Stimulated activated CD4-positive, alpha-beta T cell treated with anti-CD3 and anti-CD28 coated beads, Interleukin-12 subunit alpha, Interleukin-12 subunit beta, amount 100 ng/mL, for 24 hours (primary cell): ENCODE data around the gene TBPL1.

Source experiments
- DNase-seq, 2 experiments: peaks; one replicate each; pipeline ENCODE4 v3.0.0-alpha.2; 2020; ENCODE audit warnings: low read depth in 2 of 2

TBPL1 gene

DNA sequence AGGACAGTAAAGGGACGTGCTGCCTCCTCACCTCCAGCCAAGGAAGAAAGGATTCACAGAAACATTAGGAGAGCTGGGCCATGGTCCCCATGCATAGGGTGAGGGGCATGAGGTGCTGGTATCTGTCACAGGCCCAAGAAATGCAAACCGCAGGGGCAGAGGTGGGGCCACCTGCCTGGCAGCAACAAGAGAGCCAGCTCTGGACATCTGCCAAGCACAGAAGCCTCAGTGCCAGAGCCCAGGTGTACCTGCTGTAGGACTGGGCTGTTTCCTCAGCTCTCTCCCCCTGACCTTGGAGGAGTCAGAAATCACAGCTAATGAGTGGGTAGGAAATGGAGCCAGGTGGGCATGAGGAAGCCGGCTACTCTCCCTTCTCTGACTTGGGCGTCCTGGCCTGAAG lies 54.1 kb downstream of the TBPL1 start:
- DNase-seq: no peak

DNA sequence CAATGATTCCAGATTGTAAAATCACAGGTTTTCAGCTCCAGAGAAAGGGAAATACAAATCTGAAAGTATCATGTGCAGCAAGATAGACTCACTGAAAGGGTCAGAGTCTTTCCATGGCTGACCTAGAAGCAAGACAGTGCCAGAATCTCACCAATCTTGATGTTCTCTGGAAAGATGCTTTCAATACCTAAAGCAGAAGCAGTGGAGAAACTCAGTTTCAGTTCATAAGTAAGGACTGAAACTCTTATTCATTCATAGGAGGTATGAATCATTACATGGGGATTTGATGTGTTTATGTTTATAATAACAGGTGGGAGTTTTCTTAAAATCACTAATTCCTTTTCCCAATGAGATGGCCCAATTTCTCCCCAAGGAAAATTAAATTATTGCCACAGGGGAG lies 56.9 kb downstream of the TBPL1 start:
- no peak for DNase-seq

DNA sequence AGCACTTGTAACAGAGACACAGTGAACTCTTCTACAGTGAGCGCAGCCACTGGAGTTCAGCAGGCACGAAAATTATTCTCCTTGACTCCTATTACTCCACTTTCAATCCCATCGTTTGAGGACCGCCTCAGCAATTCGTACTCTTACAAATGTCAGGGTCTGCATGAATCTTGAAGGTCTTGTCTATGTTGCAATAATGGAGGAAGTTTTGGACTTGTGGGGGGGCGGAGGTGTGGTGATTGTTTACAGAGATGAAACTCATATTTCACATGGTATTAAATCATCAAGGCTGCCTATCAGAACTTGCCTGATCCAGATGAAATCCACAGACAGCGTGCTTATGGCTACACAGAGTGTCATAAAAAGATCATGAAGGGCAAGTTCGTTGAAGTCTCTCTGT lies 57.4 kb downstream of the TBPL1 start:
- DNase-seq: no peak

DNA sequence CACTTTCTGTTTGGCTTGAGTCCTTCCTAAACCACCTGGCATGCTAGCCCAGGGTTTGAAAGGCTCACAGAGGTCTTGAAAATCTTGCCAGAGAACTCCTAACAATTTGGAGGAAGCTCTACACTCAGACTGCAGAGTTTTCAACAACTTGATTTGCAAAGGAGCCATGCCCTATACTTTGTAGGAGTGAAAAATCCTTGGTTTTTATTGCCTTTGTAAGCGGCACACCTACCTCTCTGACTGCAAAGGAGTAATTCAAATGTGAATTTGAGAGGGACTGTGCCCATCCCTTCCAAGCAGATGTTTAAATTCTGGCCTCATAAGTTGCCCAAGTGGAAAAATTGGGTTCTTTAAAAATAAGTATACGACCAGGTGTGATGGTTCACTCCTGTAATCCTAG lies 58.0 kb downstream of the TBPL1 start:
- DNase-seq: no peak

DNA sequence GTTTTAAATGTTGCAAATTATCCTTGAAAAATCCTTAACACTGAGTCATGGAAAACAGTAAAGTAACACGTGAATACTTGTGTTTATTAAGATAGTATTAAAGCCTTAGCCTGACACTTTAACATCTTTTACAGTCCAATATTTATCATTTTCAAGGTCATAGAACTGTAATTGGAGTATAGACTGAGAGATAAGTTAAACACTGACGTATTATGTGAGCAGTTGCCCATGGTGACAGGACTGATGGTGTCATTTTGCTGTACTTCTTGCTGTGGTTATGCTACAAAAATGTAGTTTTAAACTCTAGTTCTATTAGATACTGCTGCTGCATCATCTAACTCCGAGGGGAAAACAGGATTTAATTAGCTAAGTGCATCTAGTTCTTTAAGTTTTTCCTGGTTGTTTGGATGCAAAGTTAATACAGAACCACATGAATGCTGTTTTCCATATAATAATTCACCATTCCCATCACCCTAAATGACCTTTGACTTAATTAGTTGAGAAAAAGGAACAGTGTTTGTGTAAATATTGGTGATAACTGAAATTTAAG lies 61.6 kb downstream of the TBPL1 start:
- no peak for DNase-seq

DNA sequence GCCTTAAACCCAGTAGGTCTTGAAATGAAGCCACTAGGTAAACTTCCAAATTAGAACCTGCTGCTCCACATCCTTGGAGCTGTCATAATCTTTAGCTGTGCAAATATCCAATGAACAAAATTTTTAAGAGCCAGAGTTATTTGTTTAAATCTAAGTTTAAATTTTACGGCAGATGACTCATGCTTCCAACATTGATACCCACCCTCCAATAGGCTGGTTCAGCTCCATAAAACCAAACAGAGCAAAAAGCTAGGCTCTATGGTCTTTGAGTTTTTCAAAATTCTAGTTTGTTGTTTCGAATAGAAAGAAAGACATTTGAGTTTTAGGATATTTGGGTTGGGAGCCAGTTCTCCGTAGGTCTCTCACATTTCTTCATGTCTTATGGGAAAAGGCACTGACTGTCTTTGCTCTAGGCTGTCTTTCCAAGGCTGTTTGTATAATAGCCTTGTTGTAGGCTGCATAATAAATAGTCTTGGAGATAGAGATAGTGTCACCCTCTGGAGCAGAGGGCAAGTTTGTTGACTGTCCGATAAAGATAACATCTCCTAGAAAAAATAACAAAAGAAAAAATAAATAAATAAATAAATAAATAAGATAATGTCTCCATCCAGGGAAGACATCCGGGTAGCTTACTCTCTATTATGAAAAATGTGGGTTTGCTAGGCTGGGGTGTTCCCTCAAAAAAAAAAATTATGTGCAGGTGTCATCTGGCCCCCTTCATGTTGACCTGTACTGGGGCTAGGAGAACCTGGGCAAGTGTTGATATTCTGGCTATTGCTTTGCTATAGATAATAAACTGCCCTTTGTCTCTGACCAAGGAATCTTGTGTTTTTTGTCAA lies 62.9 kb downstream of the TBPL1 start:
- no peak for DNase-seq

DNA sequence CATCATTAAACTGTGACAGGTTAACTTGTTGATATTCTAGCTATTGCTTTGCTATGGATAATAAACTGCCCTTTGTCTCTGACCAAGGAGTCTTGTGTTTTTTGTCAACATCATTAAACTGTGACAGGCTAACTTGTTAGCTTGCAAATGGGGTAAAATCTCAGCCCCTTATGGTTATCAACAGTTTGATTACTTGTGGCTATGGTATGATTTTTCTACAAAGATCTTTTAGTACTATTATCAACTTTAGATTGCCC lies 63.5 kb downstream of the TBPL1 start:
- no peak for DNase-seq

DNA sequence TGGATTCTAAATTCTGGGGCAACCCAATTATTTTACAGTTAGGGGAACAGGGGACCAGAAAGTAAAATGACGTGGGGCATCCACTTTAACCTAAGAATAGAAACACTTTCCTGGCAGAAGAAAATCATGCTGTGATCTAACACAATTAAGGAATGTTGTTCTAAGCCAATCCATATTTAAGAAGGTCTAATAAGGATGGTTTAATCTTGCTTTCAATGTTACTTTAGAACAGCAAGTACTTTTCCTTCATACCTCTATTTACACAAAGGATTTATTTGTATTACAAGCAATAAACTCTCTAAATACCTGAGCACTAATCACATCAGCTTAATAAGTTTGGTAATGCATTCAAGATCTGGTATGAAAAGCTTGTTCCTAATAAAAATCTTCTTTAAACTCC lies 67.0 kb downstream of the TBPL1 start:
- DNase-seq: no peak

DNA sequence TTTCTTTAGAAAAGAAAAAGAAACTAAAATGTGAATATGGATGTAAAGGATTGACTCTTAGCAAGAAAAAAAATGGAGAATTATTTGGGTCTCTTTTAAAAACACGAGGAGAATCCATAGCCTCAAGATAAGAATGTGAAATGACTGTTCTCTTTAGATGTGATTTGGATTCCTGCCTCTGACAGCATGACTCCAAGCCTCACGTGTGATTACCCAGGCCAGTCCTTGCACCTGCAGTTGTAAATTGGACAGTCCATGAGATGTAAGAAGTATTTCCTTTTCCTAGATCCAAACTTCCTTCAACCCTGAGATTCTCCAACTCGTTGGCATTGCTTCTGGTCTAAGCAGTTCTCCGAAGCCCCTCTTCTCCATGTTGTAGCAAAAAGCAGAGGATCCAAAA lies 67.5 kb downstream of the TBPL1 start:
- no peak for DNase-seq

DNA sequence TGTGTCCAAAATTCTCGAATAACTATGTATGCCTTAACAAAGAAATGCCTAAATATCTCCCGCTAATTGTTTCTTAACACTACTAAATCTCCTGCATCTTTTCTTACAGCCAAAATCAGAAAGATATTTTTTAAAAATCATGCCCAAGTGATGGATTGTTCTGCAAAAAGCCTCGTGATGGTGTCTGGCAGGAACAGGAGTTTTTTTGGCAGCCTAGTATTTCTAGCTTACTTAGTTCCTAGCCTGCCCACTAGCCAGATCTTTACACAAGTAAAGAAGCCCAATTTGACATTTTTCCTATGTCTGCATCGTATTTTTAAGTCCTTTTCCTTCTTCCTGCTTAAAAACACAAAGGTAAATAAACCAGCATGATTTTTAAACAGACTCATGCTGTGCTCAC lies 67.9 kb downstream of the TBPL1 start:
- no peak for DNase-seq

DNA sequence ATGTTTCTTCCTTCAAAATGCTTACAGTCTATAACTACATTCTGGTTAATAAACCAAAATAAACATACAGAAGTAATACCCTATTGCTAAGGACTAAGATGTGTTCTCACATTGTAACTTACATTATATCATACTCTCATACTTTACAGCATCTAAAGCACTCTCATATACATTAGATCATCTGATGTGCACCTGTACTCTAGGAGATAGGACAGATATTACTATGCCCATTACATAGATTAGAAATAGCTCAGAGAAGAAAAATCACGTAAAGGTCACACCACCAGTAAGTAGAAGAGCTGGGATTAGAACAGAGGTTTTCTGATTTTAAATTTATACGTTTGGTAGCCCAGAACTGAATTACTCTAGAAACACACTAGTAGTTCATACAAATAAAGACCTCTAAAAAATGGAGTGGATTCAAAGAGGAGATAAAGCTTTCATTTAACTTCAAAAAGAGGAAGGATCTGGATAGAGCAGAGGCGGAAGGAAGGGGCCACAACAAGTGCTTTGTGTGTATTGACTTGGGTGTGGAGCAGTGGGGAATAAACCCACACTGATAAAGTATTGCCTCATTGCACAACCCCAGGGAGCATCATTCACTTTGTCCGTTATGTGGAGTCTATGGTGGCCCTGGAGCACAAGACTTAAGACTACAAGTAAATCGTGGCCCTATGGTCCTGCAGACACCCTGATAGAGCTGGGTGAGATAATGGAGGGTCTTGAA lies 68.5 kb downstream of the TBPL1 start:
- DNase-seq: no peak

DNA sequence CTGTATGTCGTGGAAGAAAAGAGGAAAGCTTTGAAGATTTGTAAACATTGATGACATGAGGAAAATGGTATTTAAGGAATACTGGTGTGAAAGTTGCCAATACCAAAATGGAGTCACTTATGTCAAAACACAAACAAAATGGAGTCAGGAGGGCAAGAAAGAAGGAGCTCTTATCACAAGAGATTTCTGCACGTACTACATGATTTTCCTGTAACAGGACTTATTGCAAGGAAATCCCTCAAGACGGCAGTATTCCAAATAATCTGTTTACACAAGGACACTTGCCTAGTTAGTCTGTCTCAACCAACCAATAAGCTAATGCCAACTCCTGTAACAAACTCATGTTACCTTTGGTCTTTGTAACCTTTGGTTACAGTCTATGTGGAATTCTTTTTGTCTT lies 69.6 kb downstream of the TBPL1 start:
- DNase-seq: no peak

DNA sequence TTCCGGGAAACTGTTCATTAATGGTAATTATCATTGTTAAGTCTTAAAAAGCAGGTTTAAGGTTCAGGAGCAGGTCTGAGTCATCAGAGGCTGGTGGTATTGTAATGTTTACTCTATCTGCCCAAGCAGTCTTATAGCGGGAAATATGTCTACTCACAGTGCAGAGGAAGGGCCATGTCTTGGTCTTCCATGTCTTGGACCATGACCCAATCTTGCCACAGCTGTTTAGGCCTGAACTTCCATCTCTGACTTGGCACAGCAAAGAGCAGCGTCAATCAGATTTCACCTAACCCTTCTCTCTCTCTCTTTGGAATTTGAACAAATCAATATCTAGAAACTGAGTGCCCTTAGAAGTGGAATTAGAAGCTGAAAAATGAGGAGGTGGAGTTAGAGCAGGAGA lies 73.6 kb downstream of the TBPL1 start:
- DNase-seq: no peak

DNA sequence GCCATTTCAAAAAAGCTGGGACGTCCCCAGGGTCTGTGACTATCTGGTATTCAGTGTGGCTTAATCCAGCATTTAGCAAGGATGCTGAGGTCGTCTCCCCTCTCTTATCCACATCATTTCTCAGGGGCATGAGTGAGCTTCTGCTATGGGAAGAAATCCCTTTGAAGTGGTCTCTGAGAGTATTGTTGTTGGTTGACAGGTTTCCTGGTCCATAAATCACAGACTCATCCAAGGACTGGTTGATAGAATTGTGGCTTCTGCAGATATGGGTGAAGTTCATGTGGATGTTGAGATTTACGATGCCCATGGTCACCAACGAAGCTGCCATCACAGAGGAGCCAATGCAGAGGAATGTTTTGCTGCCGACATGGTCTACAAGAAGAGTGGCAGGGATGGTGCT lies 75.4 kb downstream of the TBPL1 start:
- DNase-seq: no peak

DNA sequence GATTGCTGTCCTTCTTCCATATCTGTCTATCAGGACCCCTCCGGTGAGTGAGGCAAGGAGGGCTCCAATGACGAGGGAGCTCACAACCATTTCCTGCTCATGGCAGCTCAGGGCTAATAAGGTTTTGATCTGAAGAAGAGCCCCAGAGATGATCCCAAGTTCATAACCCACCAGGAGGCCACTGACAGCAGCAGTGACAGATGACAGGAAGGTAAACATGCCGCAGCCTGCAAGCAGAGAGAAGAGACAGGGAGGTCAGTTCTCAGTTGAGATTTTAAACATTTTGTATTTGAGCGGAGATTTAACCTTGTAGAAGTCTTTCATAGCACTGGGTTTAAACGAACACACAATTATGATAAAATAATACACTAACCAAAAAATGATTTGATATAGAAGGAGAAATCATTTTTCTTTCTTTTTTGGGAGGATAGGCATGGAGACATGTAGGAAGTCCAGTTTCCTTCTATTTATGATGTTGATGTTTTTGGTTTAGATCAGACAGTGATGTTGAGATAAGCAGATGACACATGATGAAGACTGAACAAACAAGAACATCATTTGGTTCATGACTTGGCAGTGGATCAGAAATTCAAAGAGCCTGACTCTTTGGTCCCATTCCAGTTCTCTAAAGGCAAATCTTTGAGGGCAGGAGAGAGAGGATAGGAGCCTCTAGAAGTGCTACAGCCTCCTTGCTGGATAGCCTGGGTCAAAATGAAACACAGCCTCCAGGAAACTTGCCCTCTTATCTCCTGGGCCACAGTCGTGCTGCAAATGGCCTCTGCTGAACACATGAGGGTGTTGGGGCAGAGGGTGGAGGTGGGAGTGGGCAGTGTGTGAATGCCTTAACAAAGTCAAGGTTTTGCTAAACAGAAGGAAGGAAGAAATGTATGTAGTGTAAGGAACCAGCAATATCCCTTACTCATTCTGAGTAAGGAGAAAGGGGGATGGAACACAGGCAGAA lies 76.8 kb downstream of the TBPL1 start:
- DNase-seq: no peak

DNA sequence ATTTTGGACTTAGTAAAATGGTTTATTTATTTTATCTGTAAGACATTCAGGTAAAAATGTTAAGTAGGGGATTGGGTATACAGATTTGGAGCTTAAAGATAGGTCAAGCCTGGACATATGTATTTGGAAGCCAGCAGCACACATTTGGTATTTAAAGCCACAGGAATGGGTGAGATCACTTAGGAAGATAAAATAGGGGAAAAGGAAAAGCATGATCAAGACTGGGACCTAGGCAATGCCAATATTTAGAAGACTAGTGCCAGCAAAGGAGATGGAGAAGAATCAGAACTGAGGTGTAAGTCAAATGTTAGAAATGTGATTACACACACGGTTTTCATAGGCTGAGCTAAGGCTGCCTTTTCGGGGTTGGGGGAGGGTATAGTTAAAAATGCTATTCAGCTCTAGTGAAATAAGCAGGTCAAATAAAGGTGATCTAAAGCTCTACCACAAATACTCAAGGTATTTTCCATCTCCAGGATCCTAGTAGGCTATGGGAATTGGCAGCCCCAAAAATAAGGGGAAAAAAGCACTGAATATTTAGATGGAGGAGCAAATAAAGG lies 78.8 kb downstream of the TBPL1 start:
- no peak for DNase-seq

DNA sequence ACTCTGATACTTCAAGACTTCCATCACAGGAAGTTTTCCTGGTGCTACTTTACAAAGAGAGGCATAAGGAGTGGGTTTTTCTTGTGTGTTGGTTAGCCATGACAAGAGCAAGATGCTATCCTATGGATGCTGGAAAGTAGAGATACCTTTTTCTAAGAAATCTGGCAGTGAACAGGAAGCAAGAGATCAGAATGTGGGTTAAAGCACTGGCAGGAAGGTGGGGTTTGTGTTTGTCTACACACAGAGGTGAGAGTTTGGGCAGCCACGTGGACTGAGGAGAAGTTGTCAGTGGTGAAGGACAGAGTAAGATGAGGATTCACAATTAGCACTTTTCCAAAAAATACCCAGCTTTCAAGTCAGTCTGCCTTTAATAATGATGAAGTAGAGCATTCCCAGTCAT lies 81.5 kb downstream of the TBPL1 start:
- DNase-seq: no peak

DNA sequence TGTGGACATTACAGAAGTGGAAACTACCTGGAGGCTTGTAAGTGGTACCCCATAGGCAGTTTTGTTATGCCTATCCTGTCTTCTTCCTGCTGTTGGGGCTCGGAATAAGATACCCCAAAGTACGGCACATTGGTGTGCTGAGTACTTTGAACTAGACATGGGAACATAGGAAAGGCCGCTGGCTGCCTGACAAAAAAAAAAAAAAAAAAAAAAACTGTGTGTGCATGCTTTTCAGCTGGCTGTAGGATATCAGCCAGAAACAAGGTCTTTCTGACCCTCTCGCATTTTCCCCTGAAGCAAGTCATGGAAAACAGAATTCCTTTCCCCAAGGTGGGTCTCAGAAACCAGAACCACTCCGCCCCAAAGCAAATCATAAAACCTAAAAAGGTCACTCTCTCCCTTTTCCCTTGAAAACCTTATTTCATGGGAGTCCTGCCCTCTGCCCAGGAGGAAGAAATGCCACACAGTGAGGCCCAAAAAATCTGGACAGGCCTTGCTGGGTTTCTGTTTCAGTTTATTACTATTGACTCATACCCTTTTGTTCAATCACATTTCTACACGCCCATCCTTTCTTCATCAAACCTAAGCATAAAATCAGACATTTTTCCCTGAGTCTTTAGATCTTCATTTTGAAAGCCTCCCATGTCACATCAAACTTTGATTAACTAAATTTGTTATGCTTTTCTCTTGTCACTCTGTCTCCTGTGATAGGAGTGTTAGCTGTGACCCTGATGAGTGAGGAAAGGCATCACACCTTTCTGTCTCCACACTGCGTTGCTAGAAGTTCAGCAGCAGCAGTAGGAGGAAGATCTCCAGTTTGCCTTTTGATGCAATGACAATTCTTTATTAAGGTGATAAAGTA lies 82.2 kb downstream of the TBPL1 start:
- no peak for DNase-seq

DNA sequence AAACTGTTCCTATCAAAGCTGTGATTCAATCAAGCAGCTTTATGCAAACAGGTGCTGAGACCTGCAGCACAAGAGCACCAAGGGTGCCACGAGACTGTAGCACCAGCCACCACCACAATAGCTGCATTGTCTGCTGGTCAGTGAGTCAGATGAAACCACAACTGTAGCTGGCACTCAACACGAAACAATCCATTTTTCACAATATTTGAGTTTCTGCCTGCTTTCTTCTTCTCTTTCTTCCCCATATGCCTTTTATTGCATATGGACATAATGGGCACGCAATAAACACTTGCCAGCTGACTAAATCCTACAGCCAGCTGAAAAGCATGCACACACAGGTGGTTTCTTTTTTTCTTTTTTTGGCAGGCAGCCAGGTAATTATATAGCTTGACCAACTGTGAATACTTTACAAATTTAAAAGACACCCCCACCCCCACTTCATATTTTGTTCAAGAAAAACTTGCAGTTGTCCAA lies 82.8 kb downstream of the TBPL1 start:
- no peak for DNase-seq

DNA sequence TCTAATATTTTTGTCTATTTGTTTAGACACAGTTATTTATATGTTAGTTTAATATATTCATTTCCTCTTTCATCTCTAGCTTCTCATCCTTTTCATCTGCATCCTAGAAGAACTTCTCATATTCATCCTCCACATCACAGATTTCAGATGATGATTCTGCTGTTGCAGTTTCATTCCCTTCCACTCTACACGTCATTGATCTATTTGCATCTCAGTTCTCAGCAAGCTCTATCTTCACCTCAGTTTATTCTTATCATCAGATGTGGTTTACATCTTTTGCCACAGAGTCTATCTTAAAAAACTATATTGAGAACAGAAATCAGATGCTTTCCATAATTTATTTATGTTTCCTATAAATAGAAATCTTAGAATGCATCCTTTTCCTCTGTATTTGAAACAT lies 86.1 kb downstream of the TBPL1 start:
- DNase-seq: no peak
